Ascending aorta (tissue), 2 donors: Measurements from ENCODE around the gene OXNAD1. TPM values are rescaled to one million over a fixed set of nuclear protein-coding genes. Genes with fewer than 3 reads are reported as not detected.

Source experiments
- DNase-seq, 2 donors: peaks; one replicate each; pipeline ENCODE4 v3.0.0-alpha.2; 2019; ENCODE audit warnings: low spot score in 2 of 2
- H3K27ac ChIP-seq, 2 donors: fragments of 200-600 bp; sonication (generic); one replicate each; pipeline ENCODE4 v1.5.1; 2016 to 2017; ENCODE audit warnings: mild to moderate bottlenecking in 1 of 2
- H3K27me3 ChIP-seq: fragments of 200-600 bp; sonication (generic); one replicate; pipeline ENCODE4 v1.5.1; 2017
- H3K36me3 ChIP-seq, 2 donors: fragments of 200-600 bp; sonication (generic); one replicate each; pipeline ENCODE4 v1.5.1; 2016
- H3K4me1 ChIP-seq, 2 donors: fragments of 200-600 bp; sonication (generic); one replicate each; pipeline ENCODE4 v1.5.1; 2016 to 2017; ENCODE audit warnings: mild to moderate bottlenecking in 1 of 2
- H3K4me3 ChIP-seq, 2 donors: fragments of 200-600 bp; sonication (generic); one replicate each; pipeline ENCODE4 v1.5.1; 2016 to 2017; ENCODE audit warnings: mild to moderate bottlenecking in 1 of 2
- H3K9me3 ChIP-seq, 2 donors: fragments of 200-600 bp; sonication (generic); one replicate each; pipeline ENCODE4 v1.5.1; 2016
- CTCF ChIP-seq, 3 experiments: fragments of 200-600 bp in 2 of 3; fragments of 450-650 bp in 1 of 3; sonication (generic) in 2 of 3; IDR thresholded peaks; one replicate each; pipeline ENCODE4 v1.5.1; 2016 to 2019; ENCODE audit warnings: antibody characterized with exemption in 3 of 3, mild to moderate bottlenecking in 1 of 3, moderate library complexity in 1 of 3
- intact Hi-C: fragments of 100-400 bp; cut with DNase I; formaldehyde crosslinking; loops from one replicate; pipeline ENCODE4 v1.15.1; 2023
- total RNA-seq: library from RNA; depleted of rRNA; stranded (reverse); fragments of >200 nt; gene quantifications from one replicate; pipeline ENCODE4 v1.1.0, GENCODE V29; 2016

OXNAD1 gene
- total RNA-seq, 1 donor from 2014 or later, result 6.9 TPM

- H3K27me3 ChIP-seq, result no peaks in the 10 kb centered on the region
- H3K4me3 ChIP-seq, result no peak overlapping the region
- intact Hi-C loops, result loop anchor here (2.0 kb wide), 1 partner anchor 20 kb away; no protein-coding TSS in a partner anchor
- H3K27ac ChIP-seq, result peak overlapping the region; percentile 8 to 51
- no peak for DNase-seq
- no peaks in the 10 kb centered on the region for H3K36me3 ChIP-seq
- peaks cover 0 to 12% of the 10 kb centered on the region in 2 donors for H3K4me1 ChIP-seq
- peaks cover 0 to 5% of the 10 kb centered on the region in 2 donors for H3K9me3 ChIP-seq
- no peak for TF ChIP-seq CTCF (IDR thresholded peaks at IDR 0.05)
These were observed 23.7 kb downstream of the OXNAD1 start for GRCh38 chr3:16288664-16289063.

GRCh38 chr3:16289144-16289889 is 24.3 kb downstream of the OXNAD1 start:
- intact Hi-C loops, result loop anchor here (2.0 kb wide), 1 partner anchor 21 kb away; no protein-coding TSS in a partner anchor
- Histone ChIP-seq H3K27ac (peak overlapping the region in 1 of 2 donors; percentile 51), H3K4me3 (no peak overlapping the region), H3K4me1 (peaks cover 0 to 12% of the 10 kb centered on the region in 2 donors), H3K27me3 (no peaks in the 10 kb centered on the region), H3K36me3 (no peaks in the 10 kb centered on the region), H3K9me3 (peaks cover 0 to 6% of the 10 kb centered on the region in 2 donors)
- TF ChIP-seq CTCF (IDR thresholded peaks at IDR 0.05), result no peak
- DNase-seq, result no peak

GRCh38 chr3:16290007-16290826 is 25.2 kb downstream of the OXNAD1 start:
- Histone ChIP-seq H3K27me3 (no peaks in the 10 kb centered on the region), H3K4me1 (peaks cover 0 to 12% of the 10 kb centered on the region in 2 donors), H3K36me3 (no peaks in the 10 kb centered on the region), H3K4me3 (no peak overlapping the region), H3K9me3 (peaks cover 0 to 6% of the 10 kb centered on the region in 2 donors), H3K27ac (no peak overlapping the region)
- TF ChIP-seq CTCF (IDR thresholded peaks at IDR 0.05), result peak; percentile 63 to 92 (median 74)
- DNase-seq, result no peak
- intact Hi-C loops, result loop anchor here (1.0 to 2.0 kb wide), 2 partner anchors 229 to 260 kb away; no protein-coding TSS in a partner anchor

GRCh38 chr3:16290827-16291196 is 25.8 kb downstream of the OXNAD1 start:
- H3K9me3 ChIP-seq, result peaks cover 0 to 6% of the 10 kb centered on the region in 2 donors
- intact Hi-C loops, result loop anchor here (1.0 to 2.0 kb wide), 2 partner anchors 228 to 259 kb away; no protein-coding TSS in a partner anchor
- DNase-seq, result no peak
- H3K27me3 ChIP-seq, result no peaks in the 10 kb centered on the region
- peaks cover 0 to 12% of the 10 kb centered on the region in 2 donors for H3K4me1 ChIP-seq
- no peaks in the 10 kb centered on the region for H3K36me3 ChIP-seq
- H3K27ac ChIP-seq, result no peak overlapping the region
- no peak for TF ChIP-seq CTCF (IDR thresholded peaks at IDR 0.05)
- H3K4me3 ChIP-seq, result no peak overlapping the region

GRCh38 chr3:16294844-16295243 is 29.8 kb downstream of the OXNAD1 start:
- intact Hi-C loops, result no loop called here
- H3K27ac ChIP-seq, result no peak overlapping the region
- H3K4me3 ChIP-seq, result no peak overlapping the region
- no peak for TF ChIP-seq CTCF (IDR thresholded peaks at IDR 0.05)
- DNase-seq, result no peak
- no peaks in the 10 kb centered on the region for H3K36me3 ChIP-seq
- H3K9me3 ChIP-seq, result peaks cover 0 to 6% of the 10 kb centered on the region in 2 donors
- no peaks in the 10 kb centered on the region for H3K4me1 ChIP-seq
- no peaks in the 10 kb centered on the region for H3K27me3 ChIP-seq
